ENCODE results near the gene TRAIP. TPM values are rescaled to one million over a fixed set of nuclear protein-coding genes. Genes with fewer than 3 reads are reported as not detected.
"Not testable (repeated sequence)": the region's sequence is repeated elsewhere in the genome, so short reads cannot be mapped to it uniquely, and the experiment has no call there.

The TRAIP gene
- 1 to 10 TPM in 8 of 9 donors, under 1 TPM in 1; 0.60 to 6.9 (median 2.3) TPM for total RNA-seq
- polyA plus RNA-seq: 1 to 10 TPM; 2.1 to 3.3 (median 2.2) TPM
- long read RNA-seq, donor 1: 0 reads
- long read RNA-seq, donor 2: 0 reads
- long read RNA-seq, donor 3: 0 reads
- long read RNA-seq, donor 4: 0 reads
- long read RNA-seq, donor 5: 0 reads
- long read RNA-seq, donor 6, partial matches to known transcripts: 0 of 1 reads
- long read RNA-seq, donor 6, other reads (novel, unspliced or antisense): 1 of 1 reads
- long read RNA-seq, donor 7: 0 reads
- long read RNA-seq, donor 8, partial matches to known transcripts: 0 of 2 reads
- long read RNA-seq, donor 8, other reads (novel, unspliced or antisense): 0 of 2 reads
- long read RNA-seq, donor 9: 0 reads
- long read RNA-seq, donor 10: 0 reads

GRCh38 chr3:49856181-49857005, at the start of gene TRAIP:
Gene TRAIP, minus strand, starts transcription at chr3:49856564. Its CDS starts 111 bp downstream, at chr3:49856453.
- no peaks in the 10 kb centered on the region for H3K9me3 ChIP-seq (replicated peaks in 1 of 3)
- peaks cover 5 to 7% of the 10 kb centered on the region in 2 donors for H3K4me1 ChIP-seq (replicated peaks in 1 of 2)
- no peaks in the 10 kb centered on the region for H3K36me3 ChIP-seq (replicated peaks in 1 of 2)
- DNase-seq: peak; percentile 92 to 97 (median 94)
- intact Hi-C loops (cut with DNase I): no loop called here
- TF ChIP-seq POLR2A (IDR thresholded peaks at IDR 0.05) (peak in 1 of 2 donors; percentile 39), CTCF (IDR thresholded peaks at IDR 0.05) (no peak)
- H3K27ac ChIP-seq: peak within 1 kb of the TSS in 2 of 5 donors; percentile 73 to 76
- WGBS, 4 donors: 2 to 6% (median 4%) methylated on average over 13 to 52 of the region's 52 CpGs
- H3K4me3 ChIP-seq: peak within 1 kb of the TSS in 3 of 4 donors; percentile 16 to 53 (median 42)
- H3K27me3 ChIP-seq: no peaks in the 10 kb centered on the region

- intact Hi-C loops (cut with DNase I): loop anchor here in 1 of 2 donors (10.0 kb wide), 1 partner anchor 100 kb away; the partner anchor contains the start of gene INKA1
- not testable (repeated sequence) for H3K27ac ChIP-seq; H3K27me3 ChIP-seq; DNase-seq; H3K4me3 ChIP-seq; H3K4me1 ChIP-seq (replicated peaks in 1 of 2); H3K36me3 ChIP-seq (replicated peaks in 1 of 2); H3K9me3 ChIP-seq (replicated peaks in 1 of 3)
- 97 to 99% (median 98%) methylated on average over 10 to 13 of the region's 13 CpGs for WGBS, 4 donors
Measured at GRCh38 chr3:49904448-49904847, 48.1 kb upstream of the TRAIP start.

- Histone ChIP-seq H3K4me1 (replicated peaks in 1 of 2) (no peaks in the 10 kb centered on the region), H3K4me3 (peak within 1 kb of the TSS in 1 of 4 donors; percentile 36), H3K27ac (no peak within 1 kb of the TSS), H3K36me3 (replicated peaks in 1 of 2) (no peaks in the 10 kb centered on the region), H3K9me3 (replicated peaks in 1 of 3) (no peaks in the 10 kb centered on the region), H3K27me3 (no peaks in the 10 kb centered on the region)
- DNase-seq: peak in 6 of 7 donors; percentile 26 to 58 (median 44)
- WGBS, 4 donors: 43 to 81% (median 55%) methylated on average over 22 to 65 of the region's 65 CpGs
- TF ChIP-seq CTCF (IDR thresholded peaks at IDR 0.05) (no peak), POLR2A (IDR thresholded peaks at IDR 0.05) (no peak)
- intact Hi-C loops (cut with DNase I): loop anchor here in 1 of 2 donors (10.0 kb wide), 1 partner anchor 99 kb away; the partner anchor contains the start of gene INKA1
Measured at GRCh38 chr3:49903451-49904424, 47.4 kb upstream of the TRAIP start, which contains the start of gene MST1R. Gene MST1R, minus strand, starts transcription at chr3:49903873. Its CDS starts 264 bp downstream, at chr3:49903609.
